ENCODE data around the gene ZNF277. TPM values are rescaled to one million over a fixed set of nuclear protein-coding genes. Genes with fewer than 3 reads are reported as not detected.
"Not testable (repeated sequence)": the region's sequence is repeated elsewhere in the genome, so short reads cannot be mapped to it uniquely, and the experiment has no call there.

The ZNF277 gene
- total RNA-seq, 3 donors from 2014 or later: 30.8 to 38.3 (median 34.2) TPM

DNA sequence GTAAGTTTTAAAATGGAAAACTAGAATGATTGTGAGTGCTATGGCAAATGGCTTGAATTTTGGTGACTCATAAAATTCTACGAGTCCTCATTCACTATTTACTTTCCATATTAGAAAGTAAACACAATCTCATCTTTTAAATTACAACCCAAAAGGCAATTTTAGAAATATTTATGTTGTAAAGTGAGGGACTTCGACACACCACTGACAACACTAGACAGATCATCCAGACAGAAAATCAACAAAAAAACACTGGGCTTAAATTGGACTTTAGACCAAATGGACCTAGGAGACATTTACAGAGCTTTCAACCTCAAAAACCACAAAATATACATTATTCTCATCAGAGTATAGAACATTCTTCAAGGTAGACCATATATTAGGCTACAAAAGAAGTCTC, 30.1 kb downstream of the ZNF277 start:
- TF ChIP-seq POLR2AphosphoS5 (IDR thresholded peaks at IDR 0.05) (no peak), POLR2A (IDR thresholded peaks at IDR 0.05) (no peak)
- TF ChIP-seq, protein P1, sequence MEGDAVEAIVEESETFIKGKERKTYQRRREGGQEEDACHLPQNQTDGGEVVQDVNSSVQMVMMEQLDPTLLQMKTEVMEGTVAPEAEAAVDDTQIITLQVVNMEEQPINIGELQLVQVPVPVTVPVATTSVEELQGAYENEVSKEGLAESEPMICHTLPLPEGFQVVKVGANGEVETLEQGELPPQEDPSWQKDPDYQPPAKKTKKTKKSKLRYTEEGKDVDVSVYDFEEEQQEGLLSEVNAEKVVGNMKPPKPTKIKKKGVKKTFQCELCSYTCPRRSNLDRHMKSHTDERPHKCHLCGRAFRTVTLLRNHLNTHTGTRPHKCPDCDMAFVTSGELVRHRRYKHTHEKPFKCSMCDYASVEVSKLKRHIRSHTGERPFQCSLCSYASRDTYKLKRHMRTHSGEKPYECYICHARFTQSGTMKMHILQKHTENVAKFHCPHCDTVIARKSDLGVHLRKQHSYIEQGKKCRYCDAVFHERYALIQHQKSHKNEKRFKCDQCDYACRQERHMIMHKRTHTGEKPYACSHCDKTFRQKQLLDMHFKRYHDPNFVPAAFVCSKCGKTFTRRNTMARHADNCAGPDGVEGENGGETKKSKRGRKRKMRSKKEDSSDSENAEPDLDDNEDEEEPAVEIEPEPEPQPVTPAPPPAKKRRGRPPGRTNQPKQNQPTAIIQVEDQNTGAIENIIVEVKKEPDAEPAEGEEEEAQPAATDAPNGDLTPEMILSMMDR (IDR thresholded peaks at IDR 0.05): no peak
- H3K4me1 ChIP-seq: no peaks in the 10 kb centered on the region
- intact Hi-C loops (cut with DNase I; ENCODE audit: low total_unique reads): no loop called here

DNA sequence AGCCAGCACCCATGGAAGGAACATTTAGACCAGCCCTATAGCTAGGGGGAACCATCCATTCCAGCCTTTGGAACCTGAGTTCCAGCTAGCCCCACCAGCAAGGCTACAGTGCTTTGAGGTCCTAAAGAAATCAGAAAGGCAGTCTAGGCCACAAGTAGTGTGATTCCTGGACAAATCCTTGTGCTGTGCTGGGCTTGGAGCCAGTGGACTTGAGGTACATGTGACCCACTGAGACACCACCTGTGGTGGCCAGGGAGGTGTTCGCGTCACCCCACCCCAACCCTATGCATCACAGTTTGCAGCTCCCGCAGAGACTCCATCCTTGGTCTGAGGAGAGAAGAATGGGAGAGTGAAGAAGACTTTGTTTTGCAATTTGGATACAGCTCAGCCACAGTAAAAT, 31.8 kb downstream of the ZNF277 start:
- Histone ChIP-seq H3K36me3 (no peaks in the 10 kb centered on the region), H3K9me3 (no peaks in the 10 kb centered on the region), H3K4me3 (no peak overlapping the region), H3K27ac (no peak overlapping the region), H3K4me1 (no peaks in the 10 kb centered on the region), H3K27me3 (no peaks in the 10 kb centered on the region)
- no peak for DNase-seq (ENCODE audit: low spot score in 2 of 2)
- intact Hi-C loops (cut with DNase I; ENCODE audit: low total_unique reads): no loop called here
- TF ChIP-seq POLR2A (IDR thresholded peaks at IDR 0.05): no peak
- TF ChIP-seq POLR2AphosphoS5 (IDR thresholded peaks at IDR 0.05): no peak
- TF ChIP-seq, protein P1 (IDR thresholded peaks at IDR 0.05): no peak

More for the DNA sequence above, 30.1 kb downstream of the ZNF277 start:
- no peak for DNase-seq (ENCODE audit: low spot score in 2 of 2)
- H3K36me3 ChIP-seq: no peaks in the 10 kb centered on the region
- no peaks in the 10 kb centered on the region for H3K9me3 ChIP-seq
- H3K27me3 ChIP-seq: no peaks in the 10 kb centered on the region
- H3K27ac ChIP-seq: no peak overlapping the region
- no peak overlapping the region for H3K4me3 ChIP-seq

DNA sequence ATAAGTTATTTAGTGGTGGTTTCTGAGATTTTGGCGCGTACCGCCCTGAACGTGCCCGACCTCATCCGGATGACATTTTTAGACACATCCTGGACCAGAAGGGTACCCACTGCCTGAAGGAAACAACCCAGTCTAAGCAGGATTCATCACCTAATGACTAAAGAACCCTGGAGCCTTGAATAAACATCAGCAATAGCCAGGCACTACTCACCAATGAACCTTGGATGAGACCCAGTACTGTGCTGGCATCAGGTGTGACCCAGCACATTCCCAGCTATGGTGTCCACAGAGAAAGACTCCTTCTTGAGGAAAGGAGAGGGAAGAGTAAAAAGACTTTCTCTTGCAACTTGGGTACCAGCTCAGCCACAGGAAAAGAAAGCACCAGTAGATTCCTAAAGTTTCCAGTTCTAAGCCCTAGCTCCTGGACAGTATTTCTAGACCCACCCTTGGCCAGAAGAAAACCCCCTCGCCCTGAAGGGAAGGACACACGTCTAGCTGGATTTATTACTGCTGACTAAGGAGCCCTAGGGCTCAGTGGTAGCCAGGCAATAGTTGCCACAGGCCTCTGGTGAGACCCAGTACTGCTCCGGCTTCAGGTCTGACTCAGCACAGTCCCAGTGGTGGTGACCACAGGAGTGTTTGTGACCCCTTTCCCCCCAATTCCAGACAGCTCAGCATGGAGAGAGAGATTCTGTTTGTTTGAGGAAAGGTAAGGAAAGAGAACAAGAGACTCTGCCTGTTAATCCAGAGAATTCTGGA, 32.5 kb downstream of the ZNF277 start:
- Histone ChIP-seq H3K27me3 (no peaks in the 10 kb centered on the region), H3K4me1 (no peaks in the 10 kb centered on the region), H3K36me3 (no peaks in the 10 kb centered on the region), H3K27ac (no peak overlapping the region), H3K4me3 (no peak overlapping the region), H3K9me3 (no peaks in the 10 kb centered on the region)
- TF ChIP-seq, protein P1 (IDR thresholded peaks at IDR 0.05): no peak
- no peak for TF ChIP-seq POLR2AphosphoS5 (IDR thresholded peaks at IDR 0.05)
- TF ChIP-seq POLR2A (IDR thresholded peaks at IDR 0.05): no peak
- intact Hi-C loops (cut with DNase I; ENCODE audit: low total_unique reads): no loop called here
- DNase-seq (ENCODE audit: low spot score in 2 of 2): no peak

DNA sequence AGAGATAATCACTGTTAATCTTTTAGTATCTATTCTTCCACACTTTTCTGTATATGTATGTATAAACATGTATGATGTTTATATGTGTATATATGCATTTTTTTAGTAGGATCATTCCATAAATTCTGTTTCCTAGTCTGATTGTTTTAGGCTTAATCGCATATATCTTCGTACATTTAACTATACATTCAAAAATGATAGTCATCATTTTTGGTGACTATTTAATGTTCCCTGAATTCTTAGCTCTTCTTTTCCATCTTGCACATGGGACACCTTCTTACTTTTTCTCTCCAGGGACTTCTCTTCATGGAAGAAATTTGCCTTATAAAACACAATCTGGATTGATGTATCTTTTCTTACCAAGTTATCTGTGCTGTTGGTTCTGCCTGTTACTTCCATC, 42.1 kb downstream of the ZNF277 start:
- H3K36me3 ChIP-seq: no peaks in the 10 kb centered on the region
- intact Hi-C loops (cut with DNase I; ENCODE audit: low total_unique reads): no loop called here
- H3K4me1 ChIP-seq: no peaks in the 10 kb centered on the region
- H3K27me3 ChIP-seq: no peaks in the 10 kb centered on the region
- H3K4me3 ChIP-seq: no peak overlapping the region
- DNase-seq (ENCODE audit: low spot score in 2 of 2): no peak
- no peak for TF ChIP-seq POLR2A (IDR thresholded peaks at IDR 0.05)
- TF ChIP-seq POLR2AphosphoS5 (IDR thresholded peaks at IDR 0.05): no peak
- TF ChIP-seq, protein P1 (IDR thresholded peaks at IDR 0.05): no peak
- H3K9me3 ChIP-seq: no peaks in the 10 kb centered on the region
- H3K27ac ChIP-seq: no peak overlapping the region

DNA sequence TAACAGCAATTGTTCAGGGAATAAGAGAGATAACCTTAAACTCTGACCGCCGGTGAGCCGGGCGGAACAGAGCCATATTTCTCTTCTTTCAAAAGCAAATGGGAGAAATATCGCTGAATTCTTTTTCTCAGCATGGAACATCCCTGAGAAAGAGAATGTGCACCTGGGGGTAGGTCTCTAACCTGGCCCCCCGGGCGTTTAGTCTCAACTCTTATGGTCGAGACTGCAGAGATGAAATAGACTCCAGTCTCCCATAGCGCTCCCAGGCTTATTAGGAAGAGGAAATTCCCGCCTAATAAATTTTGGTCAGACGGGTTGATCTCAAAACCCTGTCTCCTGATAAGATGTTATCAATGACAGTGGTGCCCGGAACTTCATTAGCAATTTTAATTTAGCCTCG, 43.5 kb downstream of the ZNF277 start:
- intact Hi-C loops (cut with DNase I; ENCODE audit: low total_unique reads); H3K27me3 ChIP-seq; H3K4me1 ChIP-seq; H3K4me3 ChIP-seq; DNase-seq (ENCODE audit: low spot score in 2 of 2); H3K27ac ChIP-seq; H3K36me3 ChIP-seq; H3K9me3 ChIP-seq: not testable (repeated sequence)
